Measurements from ENCODE around the gene SMAP1. TPM values are rescaled to one million over a fixed set of nuclear protein-coding genes. Genes with fewer than 3 reads are reported as not detected.

Gene SMAP1
- total RNA-seq, 1 donor, result 20.3 TPM

DNA sequence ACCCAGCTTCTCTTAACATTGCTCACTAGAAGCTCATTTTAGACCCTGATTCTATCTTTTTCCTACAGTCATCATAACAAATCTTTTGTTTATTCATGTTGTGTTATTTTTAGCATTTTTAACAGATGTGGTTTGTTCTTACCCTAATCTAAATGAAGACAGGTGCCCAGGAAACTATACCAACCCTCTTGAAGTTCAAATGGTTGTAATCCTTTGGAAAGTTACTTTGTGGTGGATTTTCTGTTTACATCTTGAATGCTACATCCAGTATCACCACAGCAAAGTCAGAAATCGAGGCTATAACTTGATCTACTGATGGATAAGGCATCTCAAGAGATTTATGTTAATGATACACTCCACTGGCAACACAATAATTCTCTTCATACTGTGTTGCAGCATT is 26.2 kb downstream of the SMAP1 start:
- TF ChIP-seq, protein P1, sequence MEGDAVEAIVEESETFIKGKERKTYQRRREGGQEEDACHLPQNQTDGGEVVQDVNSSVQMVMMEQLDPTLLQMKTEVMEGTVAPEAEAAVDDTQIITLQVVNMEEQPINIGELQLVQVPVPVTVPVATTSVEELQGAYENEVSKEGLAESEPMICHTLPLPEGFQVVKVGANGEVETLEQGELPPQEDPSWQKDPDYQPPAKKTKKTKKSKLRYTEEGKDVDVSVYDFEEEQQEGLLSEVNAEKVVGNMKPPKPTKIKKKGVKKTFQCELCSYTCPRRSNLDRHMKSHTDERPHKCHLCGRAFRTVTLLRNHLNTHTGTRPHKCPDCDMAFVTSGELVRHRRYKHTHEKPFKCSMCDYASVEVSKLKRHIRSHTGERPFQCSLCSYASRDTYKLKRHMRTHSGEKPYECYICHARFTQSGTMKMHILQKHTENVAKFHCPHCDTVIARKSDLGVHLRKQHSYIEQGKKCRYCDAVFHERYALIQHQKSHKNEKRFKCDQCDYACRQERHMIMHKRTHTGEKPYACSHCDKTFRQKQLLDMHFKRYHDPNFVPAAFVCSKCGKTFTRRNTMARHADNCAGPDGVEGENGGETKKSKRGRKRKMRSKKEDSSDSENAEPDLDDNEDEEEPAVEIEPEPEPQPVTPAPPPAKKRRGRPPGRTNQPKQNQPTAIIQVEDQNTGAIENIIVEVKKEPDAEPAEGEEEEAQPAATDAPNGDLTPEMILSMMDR (IDR thresholded peaks at IDR 0.05; ENCODE audit: insufficient read depth, low read depth, low read length), result no peak
- DNase-seq (ENCODE audit: low read depth), result no peak
- H3K4me3 ChIP-seq (ENCODE audit: low read depth, low read length), result no peak overlapping the region

DNA sequence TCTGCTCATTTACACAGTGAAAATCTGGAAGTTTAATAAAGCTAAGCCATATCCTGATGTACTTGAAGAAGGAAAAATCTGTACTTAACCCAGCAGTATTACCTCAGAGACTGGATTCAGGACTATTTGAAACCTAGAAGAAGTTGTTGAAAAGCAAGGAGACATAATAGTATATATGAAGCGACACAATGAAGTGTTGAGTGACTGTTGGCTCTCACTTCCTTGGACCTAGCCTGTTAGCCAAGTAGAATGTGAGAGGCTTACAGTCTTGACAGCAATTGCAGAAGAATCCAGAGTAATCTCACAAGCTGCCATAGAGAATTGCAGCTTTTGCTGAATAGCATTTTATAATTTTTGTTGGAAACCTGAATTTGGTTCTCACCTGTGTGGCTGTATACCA is 26.7 kb downstream of the SMAP1 start:
- TF ChIP-seq, protein P1 (IDR thresholded peaks at IDR 0.05; ENCODE audit: insufficient read depth, low read depth, low read length), result no peak
- H3K4me3 ChIP-seq (ENCODE audit: low read depth, low read length), result no peak overlapping the region
- no peak for DNase-seq (ENCODE audit: low read depth)

DNA sequence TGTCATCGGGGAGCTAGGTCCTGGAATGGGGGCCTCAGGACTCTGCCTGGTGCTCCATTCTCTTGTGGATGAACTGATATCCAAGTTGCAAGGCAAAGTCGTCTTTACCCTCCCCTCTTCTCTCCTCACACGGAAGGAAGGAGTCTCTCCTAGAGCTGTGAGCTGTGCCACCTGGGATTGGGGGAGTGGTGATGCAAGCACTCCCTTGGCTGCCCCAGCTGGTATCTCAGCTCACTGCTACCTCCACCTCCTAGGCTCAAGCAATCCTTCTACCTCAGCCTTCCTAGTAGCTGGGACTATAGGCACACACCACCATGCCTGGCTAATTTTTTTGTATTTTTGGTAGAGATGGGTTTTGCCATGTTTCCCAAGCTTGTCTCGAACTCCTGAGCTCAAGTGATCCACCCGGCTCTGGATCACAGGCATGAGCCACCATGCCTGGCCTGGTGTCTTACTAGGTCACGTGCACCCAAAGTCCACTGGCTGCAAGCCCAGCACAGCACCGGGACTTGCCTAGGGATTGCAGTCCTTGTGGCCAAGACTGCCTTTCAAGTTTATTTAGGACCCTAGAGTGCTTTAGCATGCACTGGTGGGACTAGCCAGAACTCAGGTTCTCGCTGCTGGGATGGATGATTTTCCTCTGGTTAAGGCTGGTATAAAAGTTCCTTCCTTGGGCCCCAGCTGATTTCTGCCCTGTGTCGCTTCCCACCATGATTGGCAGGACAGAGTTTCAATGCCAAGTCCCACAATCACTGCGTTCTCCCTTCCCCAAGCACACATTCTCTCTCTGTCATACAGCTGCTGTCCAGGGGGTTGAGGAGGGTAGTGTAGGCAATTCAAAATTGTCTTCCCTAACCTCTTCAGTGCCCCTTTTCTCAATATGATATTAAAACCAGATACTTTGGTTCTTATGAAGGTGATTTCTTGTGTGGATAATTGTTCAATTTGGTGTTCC is 33.5 kb downstream of the SMAP1 start:
- TF ChIP-seq, protein P1 (IDR thresholded peaks at IDR 0.05; ENCODE audit: insufficient read depth, low read depth, low read length), result no peak
- H3K4me3 ChIP-seq (ENCODE audit: low read depth, low read length), result no peak overlapping the region
- no peak for DNase-seq (ENCODE audit: low read depth)

DNA sequence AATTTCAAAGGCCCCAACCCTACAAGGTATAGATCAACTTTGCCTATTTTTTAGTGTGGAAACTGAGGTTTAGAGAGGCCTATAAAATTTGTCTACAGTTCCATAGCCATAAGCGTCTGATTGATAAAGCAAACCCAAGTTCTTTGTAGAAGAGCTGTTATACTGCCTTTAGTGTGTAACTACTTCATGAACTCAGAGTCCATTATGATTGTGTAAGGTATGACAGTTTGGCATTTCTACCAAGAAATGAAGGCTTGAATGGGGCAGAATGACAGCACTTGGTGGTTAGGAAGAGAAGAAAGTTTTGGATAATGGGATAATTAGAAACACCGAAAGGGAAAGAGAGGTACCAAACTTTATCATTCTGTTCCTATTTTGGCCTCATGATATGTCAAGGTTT is 38.1 kb downstream of the SMAP1 start:
- TF ChIP-seq, protein P1 (IDR thresholded peaks at IDR 0.05; ENCODE audit: insufficient read depth, low read depth, low read length), result no peak
- no peak for DNase-seq (ENCODE audit: low read depth)
- H3K4me3 ChIP-seq (ENCODE audit: low read depth, low read length), result no peak overlapping the region

DNA sequence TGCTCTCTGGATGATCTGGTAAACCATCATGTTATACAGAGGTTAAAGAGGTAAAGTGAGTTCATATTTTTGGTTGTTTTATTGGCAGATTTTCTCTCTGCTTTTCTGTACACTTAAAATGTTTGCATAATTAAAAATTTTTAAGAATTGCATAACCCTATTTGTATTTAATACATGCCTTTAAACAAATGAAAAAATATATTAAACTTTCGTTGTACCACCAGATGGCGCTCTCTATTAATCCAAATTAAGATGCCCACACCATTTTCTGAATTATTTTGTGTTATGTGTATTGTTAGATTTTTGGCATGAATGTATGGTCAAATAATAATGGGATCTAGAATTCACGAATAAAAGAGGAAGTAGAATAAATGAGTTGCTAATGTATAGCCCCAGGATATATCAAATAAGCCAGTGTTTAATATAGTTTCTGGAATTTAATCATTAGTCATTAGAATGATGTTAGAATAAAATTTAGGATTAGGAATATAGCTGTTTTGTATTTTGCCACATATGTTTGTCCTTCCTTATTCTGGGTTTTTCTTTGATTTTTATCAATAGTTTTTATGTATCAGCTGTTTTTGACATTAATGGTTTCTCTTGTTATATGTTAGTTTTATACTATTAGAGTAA is 38.9 kb downstream of the SMAP1 start:
- DNase-seq (ENCODE audit: low read depth), result peak; percentile 74
- TF ChIP-seq, protein P1 (IDR thresholded peaks at IDR 0.05; ENCODE audit: insufficient read depth, low read depth, low read length), result peak; percentile 43
- H3K4me3 ChIP-seq (ENCODE audit: low read depth, low read length), result no peak overlapping the region

DNA sequence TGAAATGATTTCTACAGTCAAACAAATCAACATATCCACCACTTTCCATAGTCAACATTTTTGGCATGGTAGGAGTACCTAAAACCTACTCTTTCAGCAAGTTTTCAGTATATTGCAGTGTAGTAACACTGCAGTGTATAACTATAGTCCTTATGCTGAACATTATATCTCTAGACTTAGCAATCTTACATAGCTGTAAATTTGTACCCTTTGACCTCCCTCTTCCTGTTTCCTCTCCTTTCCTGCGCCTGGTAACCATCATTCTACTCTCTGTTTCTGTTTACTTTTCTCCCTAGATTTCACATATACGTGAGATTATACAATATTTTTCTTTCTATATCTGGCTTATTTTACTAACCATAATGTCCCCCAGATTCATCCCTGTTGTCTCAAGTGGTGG is 40.2 kb downstream of the SMAP1 start:
- TF ChIP-seq, protein P1 (IDR thresholded peaks at IDR 0.05; ENCODE audit: insufficient read depth, low read depth, low read length), result no peak
- peak; percentile 19 for DNase-seq (ENCODE audit: low read depth)
- H3K4me3 ChIP-seq (ENCODE audit: low read depth, low read length), result no peak overlapping the region
